HG03097 (cell line): ENCODE measurements around the gene RPL31.

ENCODE experiments used
- ATAC-seq: cut with Tn5 transposase; IDR thresholded peaks from one replicate; pipeline ENCODE4 v1.9.1; 2021; ENCODE audit not compliant: unreplicated experiment, low FRiP score

Gene RPL31

DNA sequence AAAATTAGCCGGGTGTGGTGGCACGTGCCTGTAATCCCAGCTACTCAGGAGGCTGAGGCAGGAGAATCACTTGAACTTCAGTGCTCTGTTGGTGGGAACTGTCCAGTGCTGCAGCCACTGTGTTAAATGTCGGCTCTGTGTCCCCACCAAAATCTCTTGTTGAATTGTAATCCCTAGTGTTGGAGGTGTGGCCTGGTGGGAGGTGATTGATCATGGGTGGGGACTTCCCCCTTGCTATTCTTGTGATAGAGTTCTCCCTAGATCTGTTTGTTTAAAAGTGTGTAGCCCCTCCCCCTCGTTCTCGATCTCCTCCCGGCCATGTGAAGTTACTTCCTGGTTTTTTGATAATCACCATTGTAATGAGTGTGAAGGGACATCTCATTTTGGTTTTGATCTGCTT, 9.8 kb upstream of the RPL31 start:
- ATAC-seq: no peak

- ATAC-seq: no peak
Observed at GRCh38 chr2:100993294-100993693, 8.8 kb upstream of the RPL31 start.

- ATAC-seq: no peak
Observed at GRCh38 chr2:100995309-100996075, 6.6 kb upstream of the RPL31 start.

- ATAC-seq: no peak
Observed at GRCh38 chr2:100997509-100998234, 4.4 kb upstream of the RPL31 start.

DNA sequence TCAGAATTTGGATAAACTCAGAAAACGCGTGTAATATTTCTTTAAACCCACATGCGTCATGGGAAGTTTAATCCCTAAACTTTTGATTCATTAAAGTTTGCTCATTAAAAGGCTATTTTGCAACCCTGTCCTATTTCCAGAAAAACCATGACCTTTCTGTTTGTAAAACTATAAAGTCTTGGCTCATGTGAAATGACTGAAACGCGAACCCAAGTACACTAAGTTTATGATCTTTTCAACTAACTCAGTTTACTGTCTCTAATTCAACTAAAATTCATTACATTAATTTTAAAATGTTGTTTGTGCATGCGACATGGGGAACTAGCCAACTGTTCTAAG, 3.9 kb upstream of the RPL31 start:
- no peak for ATAC-seq

DNA sequence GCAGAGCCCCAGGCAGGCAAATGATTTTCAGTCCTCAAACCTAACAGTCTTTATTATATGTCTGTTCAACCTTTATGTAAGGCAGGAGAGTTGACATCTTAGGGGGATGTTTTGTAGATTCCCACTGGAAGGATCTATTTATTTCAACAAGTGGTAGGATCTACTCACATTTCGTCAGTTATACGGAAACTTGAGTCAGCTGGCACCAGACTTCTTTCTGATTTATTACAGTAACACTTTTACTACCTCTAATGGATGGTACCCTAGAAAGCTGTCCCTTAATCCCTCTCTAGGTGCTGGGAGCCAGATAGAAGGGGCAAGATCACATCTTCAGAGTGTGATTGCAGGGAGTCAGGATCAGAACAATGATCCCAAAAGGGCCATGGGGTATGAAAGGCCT, 2.1 kb upstream of the RPL31 start:
- no peak for ATAC-seq

DNA sequence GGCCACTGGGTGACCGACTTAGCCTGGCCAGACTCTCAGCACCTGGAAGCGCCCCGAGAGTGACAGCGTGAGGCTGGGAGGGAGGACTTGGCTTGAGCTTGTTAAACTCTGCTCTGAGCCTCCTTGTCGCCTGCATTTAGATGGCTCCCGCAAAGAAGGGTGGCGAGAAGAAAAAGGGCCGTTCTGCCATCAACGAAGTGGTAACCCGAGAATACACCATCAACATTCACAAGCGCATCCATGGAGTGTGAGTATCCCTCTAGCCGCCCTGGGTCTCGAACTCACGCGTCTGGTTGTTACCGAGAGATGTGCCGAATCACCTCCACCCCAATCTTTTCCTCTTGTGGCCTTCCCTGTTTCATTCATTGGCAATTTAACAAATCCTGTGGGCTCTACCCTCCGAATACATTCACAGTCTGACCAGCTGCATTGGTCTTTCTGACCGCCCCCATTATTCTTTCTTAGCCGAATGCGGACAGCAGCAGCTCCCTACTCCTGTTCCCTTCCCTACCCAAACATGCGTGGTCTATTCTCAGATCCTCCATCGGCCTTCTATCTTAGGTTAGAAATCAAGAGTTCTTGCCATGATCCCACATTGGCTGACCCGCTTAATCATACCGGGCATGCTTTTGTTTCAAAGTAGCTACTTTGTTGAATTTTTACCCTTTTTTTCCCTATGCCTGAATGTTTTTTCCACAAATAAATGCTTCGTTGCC, 631 bp downstream of the RPL31 start:
- no peak for ATAC-seq

DNA sequence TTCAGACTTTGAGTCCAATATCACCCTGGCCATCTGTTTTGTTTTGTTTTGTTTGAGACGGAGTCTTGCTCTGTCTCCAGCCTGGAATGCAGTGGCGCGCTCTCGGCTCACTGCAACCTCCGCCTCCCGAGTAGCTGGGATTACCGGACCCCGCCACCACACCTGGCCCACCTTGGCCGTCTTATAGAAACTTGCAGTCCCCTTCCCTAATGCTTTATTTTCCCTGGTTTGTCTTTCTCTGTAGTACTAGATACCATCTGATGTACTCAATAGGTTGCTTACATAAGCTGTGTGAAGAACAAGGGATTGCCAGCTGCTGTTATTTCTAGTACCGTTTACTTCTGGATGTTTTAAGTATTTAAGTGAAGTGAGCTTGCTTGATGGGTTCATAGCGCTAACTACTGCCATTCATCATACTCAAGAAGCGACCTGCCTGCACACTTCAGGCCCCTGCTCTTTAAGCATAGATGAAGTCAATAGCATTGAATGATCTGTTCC, 1.2 kb downstream of the RPL31 start:
- ATAC-seq: no peak

- ATAC-seq: no peak
Observed at GRCh38 chr2:101004620-101005325, 2.7 kb downstream of the RPL31 start.

DNA sequence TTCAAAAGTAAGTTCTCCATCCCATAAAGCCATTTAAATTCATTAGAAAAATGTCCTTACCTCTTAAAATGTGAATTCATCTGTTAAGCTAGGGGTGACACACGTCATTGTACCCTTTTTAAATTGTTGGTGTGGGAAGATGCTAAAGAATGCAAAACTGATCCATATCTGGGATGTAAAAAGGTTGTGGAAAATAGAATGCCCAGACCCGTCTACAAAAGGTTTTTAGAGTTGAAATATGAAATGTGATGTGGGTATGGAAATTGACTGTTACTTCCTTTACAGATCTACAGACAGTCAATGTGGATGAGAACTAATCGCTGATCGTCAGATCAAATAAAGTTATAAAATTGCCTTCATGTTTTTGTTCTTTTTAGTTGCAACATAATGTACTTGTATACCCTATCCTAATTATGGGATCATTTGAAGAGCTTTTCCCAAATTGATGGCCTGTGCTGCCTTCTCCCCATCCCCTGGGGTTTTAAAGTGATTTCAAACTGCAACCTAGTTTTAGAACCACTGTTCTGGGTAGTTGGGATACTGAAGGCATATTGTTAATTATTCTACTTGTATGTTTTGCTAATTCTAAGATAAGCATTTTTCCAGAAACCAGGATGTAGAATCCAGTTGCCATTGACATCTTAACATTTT, 4.1 kb downstream of the RPL31 start:
- ATAC-seq: no peak

- no peak for ATAC-seq
Observed at GRCh38 chr2:101007415-101008345, 5.6 kb downstream of the RPL31 start.

GRCh38 chr2:101011152-101011551, 9.1 kb downstream of the RPL31 start:
- ATAC-seq: no peak

- peak; percentile 51 for ATAC-seq
Observed at GRCh38 chr2:101012054-101012705, 10.1 kb downstream of the RPL31 start.

DNA sequence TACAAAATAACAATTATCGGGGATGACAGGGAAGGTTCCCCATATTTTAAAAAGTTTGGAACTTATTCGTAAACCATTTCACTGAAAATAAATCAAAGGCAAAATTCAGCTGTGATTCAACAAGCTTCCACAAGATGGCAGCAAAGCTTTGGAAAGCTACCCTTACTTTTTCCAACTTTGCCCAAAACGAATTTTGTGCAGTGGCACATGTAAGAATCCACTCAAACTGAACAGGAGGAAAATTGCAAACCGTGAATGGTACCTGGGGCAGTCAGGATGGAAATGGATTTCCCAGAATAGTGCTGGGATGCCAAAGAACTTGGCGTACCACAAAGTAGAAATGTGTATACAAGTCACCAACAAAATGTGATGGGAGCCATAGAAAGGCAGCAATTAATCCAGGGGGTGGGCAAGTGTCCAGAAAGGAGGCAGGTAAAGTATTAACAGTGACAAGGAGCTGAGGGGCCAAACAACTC, 10.7 kb downstream of the RPL31 start:
- no peak for ATAC-seq

- ATAC-seq: no peak
Observed at GRCh38 chr2:101014264-101014857, 12.3 kb downstream of the RPL31 start.

- ATAC-seq: no peak
Observed at GRCh38 chr2:101017371-101017770, 15.3 kb downstream of the RPL31 start.

DNA sequence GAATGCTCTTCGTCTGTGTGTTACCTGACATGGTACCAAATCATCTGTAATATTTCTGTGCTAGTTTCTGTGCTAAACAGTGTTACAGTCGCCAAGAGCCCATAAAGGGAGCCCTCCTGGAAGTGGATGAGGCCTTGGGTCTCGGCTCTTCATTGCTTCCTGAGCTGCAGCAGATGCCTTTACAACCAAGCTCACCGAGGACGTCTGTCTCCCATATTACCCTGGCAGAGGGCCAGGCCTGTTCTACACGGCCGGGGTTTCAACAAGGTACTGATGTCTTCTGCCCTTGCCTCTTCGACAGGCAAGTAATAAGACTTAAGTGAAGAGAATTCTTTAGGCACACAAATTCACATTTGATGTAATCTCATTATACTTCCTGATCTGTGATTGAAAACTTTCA, 16.8 kb downstream of the RPL31 start:
- ATAC-seq: no peak

- no peak for ATAC-seq
Observed at GRCh38 chr2:101022221-101022620, 20.1 kb downstream of the RPL31 start.
